Fibroblast of pulmonary artery (primary cell): ENCODE data around the gene MAFF.

Source experiments
- DNase-seq: peaks from one replicate; pipeline ENCODE4 v3.0.0-alpha.2; 2010; ENCODE audit warnings: low read depth
- H3K4me3 ChIP-seq: replicated peaks from 2 replicates; pipeline ENCODE4 v1.5.1; 2011; ENCODE audit warnings: low read depth, mild to moderate bottlenecking, control low read depth, low read length, moderate library complexity
- TF ChIP-seq, protein P1 (sequence below): IDR thresholded peaks from 2 replicates; pipeline ENCODE4 v1.5.1; 2011; ENCODE audit warnings: mild to moderate bottlenecking, control low read depth, low read length, inconsistent platforms; ENCODE audit errors: missing control alignments

MAFF gene

DNA sequence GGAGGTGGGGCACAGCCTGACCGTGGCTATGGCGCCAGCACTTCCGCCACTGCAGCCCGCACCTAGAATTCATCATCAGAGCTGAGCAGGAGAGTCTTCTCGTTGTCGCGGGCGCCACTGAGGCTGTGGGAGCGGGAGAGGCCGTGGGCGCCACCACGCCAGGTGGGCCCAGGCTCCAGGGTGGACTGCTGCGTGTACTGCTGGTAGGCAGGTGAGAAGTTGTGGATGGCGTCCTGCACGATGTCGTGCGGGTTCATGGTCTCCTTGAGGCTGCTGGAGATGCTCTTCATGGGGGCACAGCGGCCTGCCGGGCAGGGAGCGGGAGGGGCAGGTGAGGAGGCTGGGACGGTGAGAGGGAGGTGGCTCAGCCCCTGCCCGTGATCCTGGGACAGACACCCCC, 19.6 kb downstream of the MAFF start:
- DNase-seq, result no peak
- TF ChIP-seq, protein P1, sequence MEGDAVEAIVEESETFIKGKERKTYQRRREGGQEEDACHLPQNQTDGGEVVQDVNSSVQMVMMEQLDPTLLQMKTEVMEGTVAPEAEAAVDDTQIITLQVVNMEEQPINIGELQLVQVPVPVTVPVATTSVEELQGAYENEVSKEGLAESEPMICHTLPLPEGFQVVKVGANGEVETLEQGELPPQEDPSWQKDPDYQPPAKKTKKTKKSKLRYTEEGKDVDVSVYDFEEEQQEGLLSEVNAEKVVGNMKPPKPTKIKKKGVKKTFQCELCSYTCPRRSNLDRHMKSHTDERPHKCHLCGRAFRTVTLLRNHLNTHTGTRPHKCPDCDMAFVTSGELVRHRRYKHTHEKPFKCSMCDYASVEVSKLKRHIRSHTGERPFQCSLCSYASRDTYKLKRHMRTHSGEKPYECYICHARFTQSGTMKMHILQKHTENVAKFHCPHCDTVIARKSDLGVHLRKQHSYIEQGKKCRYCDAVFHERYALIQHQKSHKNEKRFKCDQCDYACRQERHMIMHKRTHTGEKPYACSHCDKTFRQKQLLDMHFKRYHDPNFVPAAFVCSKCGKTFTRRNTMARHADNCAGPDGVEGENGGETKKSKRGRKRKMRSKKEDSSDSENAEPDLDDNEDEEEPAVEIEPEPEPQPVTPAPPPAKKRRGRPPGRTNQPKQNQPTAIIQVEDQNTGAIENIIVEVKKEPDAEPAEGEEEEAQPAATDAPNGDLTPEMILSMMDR, result no peak
- H3K4me3 ChIP-seq, result no peak overlapping the region

DNA sequence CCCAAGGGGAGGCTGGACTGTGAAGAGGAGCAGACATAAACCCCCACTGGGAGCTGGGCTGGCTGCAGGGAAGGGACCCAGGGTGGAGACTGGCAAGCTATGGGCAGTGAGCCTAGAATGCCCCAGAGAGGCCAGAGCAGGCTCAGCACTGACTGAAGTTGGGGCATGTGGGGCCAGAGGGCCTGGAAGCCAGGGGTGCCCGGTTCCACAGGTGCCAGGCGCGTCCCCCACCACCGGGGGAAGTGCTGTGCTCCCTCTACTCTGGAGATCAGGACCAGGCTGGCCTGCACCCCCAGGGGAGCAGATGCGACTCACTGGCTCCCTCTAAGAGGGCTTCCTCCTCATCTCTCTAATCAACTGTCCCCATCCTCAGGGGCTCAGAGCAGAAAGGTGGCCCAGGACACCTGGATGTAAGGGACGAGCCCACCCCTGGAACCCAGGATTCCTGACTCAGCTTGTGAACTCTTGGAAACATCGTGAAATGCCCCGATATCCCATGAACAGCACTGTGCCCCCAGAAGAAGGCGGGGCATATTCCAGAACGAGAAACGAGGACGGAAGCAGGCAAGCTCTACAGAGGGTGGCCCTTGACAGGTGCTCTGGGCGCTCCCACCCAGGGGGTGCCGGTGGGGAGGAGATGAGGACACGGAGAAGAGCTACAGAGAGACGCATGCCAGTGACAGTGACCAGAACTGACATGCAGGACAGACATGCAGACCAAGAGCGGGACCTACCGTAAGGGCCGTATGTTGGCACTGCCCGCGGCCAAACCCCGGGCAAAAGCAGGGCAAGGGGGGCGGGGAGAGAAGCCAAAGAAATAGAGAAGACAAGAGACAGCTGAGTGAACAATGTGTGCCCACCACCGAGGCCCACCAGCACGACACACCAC, 20.4 kb downstream of the MAFF start:
- no peak overlapping the region for H3K4me3 ChIP-seq
- DNase-seq, result no peak
- TF ChIP-seq, protein P1, result no peak

DNA sequence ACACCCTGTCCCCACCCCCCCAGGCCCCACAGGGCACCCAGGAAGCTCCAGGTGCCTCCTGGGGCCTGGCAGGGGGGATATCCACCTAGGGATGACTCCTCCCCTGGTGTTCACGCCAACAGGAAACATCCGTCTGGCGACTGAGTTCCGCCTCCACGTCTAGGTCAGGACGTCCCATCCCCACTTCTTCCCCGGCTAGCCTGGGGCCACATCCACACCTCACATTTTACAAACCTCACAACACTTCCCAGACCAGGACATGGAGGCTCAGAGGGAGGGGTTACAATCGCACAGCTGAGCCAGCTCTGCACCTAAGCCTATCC, 21.0 kb downstream of the MAFF start:
- no peak for DNase-seq
- TF ChIP-seq, protein P1, result no peak
- no peak overlapping the region for H3K4me3 ChIP-seq

DNA sequence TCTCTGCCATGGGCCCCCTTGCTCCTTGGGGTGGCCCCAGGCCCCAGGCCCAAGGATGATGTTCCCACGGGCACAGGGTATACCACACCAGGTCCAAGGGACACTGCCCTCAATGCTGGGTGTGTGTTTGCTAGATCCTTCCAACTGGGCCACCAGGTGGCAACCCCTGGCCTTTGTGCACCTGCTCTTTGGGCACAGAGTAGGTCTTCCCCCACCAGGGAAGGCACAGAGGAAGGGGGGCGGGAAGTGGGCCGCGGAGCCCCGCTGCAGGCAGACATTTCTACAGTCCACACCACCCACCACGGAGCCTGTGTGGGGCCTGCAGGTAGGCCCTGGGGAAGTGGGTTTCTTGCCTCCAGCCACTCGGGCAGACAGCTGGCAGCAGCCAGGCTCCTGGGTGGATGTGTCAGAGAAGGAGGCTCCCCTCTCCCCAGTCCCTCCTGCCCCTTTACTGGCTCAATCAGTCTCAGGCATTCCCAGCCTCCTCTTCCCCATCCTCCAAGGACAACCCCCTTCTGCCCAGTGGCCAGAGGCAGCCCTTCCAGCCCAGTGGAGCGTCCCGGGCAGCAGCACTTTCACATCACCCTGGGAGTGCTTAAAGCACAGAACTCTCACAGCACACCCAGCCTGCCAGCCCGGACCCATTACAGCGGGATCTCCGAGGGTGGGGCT, 21.6 kb downstream of the MAFF start:
- no peak for DNase-seq
- no peak overlapping the region for H3K4me3 ChIP-seq
- TF ChIP-seq, protein P1, result no peak

DNA sequence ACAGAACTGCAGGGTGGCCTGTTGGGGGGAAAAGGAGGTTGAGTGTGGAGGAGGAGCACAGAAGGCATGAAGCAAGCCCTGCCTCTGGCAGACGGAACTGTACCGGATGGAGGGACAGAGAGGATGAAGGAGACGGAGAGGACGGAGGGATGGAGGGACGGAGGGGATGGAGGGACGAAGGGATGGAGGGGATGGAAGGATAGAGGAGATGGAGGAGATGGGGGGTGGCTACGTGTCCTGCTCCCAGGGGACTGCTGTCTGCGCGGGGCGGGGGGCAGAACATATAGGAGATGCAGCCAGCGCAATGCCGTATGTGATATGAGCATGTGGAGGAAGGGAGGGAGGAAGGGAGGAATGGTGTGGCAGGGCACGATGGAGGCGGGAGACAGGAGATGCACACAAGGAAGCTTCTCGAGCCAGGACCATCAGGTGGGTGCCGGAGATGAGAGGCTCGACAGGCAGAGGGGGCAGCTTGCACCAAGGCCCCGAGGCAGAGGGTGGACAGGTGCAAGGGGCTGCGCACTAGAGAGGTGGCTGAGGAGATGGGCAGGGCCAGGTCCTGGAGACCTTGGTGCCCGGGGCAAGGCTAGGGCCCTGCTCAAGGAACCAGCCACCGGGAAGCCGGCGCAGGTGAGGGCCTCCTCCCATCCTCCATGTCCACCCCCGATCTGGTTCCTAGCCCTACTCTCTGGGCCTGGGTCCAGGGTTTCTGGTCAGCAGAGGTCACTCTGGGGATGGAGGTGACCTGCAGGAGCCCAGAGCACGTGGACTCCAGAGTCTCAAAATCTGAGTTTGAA, 25.3 kb downstream of the MAFF start:
- TF ChIP-seq, protein P1, result no peak
- no peak overlapping the region for H3K4me3 ChIP-seq
- DNase-seq, result no peak

DNA sequence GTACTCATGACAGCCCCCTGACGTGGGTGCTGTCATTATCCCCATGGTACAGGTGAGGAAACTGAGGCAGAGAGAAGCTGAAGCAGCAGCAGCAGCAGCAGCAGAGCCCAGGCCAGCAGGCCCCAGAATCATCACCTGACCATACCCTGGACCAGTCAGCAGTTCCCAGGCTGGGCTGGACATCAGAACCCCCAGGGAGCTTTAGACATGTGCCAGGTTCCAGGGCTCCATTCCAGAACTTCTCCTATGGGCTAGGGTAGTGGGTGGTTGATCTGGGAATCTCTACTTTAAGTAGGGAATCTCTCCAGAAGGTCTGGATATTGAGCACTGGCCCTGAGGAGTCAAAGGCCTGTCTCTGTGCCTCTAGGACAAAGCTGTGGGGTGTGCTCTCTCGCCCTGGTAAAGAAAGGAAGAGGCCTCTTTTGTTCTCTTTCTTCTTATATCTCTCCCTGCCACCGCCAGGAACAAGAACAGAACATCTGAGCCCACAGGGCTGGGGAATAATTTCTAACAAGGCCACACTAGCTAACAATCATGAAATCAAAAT, 26.6 kb downstream of the MAFF start:
- TF ChIP-seq, protein P1, result no peak
- no peak overlapping the region for H3K4me3 ChIP-seq
- no peak for DNase-seq
